Heart right ventricle (tissue), 16 donors: ENCODE results near the gene EHMT1. TPM values are rescaled to one million over a fixed set of nuclear protein-coding genes. Genes with fewer than 3 reads are reported as not detected.

Experiments
- ATAC-seq, 8 donors: fragments of 200-7000 bp; cut with Tn5 transposase; one replicate each; pipeline ENCODE4 v1.9.1; 2020; ENCODE audit warnings: mild to moderate bottlenecking in 8 of 8, moderate library complexity in 8 of 8, moderate number of reproducible peaks in 1 of 8
- DNase-seq, 2 donors: peaks; one replicate each; pipeline ENCODE4 v3.0.0-alpha.2; 2020
- H3K27ac ChIP-seq, 10 donors: fragments of 200-600 bp; sonication (generic) in 2 of 10; one replicate each; pipeline versions ENCODE4 v1.5.0 to v1.8.0; 2020 to 2022; ENCODE audit warnings: mild to moderate bottlenecking in 3 of 10
- H3K27me3 ChIP-seq, 7 donors: fragments of 200-600 bp; one replicate each; pipeline ENCODE4 v1.8.0; 2021 to 2022; ENCODE audit warnings: mild to moderate bottlenecking in 2 of 7
- H3K36me3 ChIP-seq, 9 donors: fragments of 200-600 bp; sonication (generic) in 1 of 9; one replicate each; pipeline versions ENCODE4 v1.5.0 to v1.8.0; 2020 to 2022; ENCODE audit warnings: mild to moderate bottlenecking in 2 of 9
- H3K4me1 ChIP-seq, 9 donors: fragments of 200-600 bp; sonication (generic) in 1 of 9; one replicate each; pipeline versions ENCODE4 v1.5.0 to v1.8.0; 2020 to 2022; ENCODE audit warnings: mild to moderate bottlenecking in 4 of 9
- H3K4me3 ChIP-seq, 10 donors: fragments of 200-600 bp; sonication (generic) in 2 of 10; one replicate each; pipeline versions ENCODE4 v1.5.0 to v1.8.0; 2020 to 2022; ENCODE audit warnings: mild to moderate bottlenecking in 7 of 10, moderate library complexity in 2 of 10
- H3K9me3 ChIP-seq, 11 donors: fragments of 200-600 bp in 10 of 11; sonication (generic) in 2 of 11; one replicate each; pipeline versions ENCODE4 v1.5.0 to v1.8.0; 2013 to 2022; ENCODE audit warnings: mild to moderate bottlenecking in 2 of 11, control low read depth in 1 of 11, moderate library complexity in 1 of 11
- CTCF ChIP-seq, 9 donors: fragments of 200-600 bp; sonication (generic) in 2 of 9; IDR thresholded peaks; one replicate each; pipeline versions ENCODE4 v1.5.0 to v1.8.0; 2021 to 2022; ENCODE audit warnings: antibody characterized with exemption in 9 of 9, mild to moderate bottlenecking in 5 of 9, moderate library complexity in 1 of 9
- WGBS, 2 donors: extraction: QIAGEN DNeasy Blood & Tissue Kit; methylation state at CpG; one replicate each; pipeline ENCODE4 v1.1.7; 2013; ENCODE audit warnings: inconsistent platforms in 1 of 2; 5-methylcytosine and 5-hydroxymethylcytosine counted together
- intact Hi-C, 10 donors: fragments of 100-400 bp; cut with DNase I; formaldehyde crosslinking; loops; one replicate each; pipeline versions ENCODE4 v1.11.1 to v1.14.2; 2022
- polyA plus RNA-seq, 2 donors: library from polyadenylated mRNA; stranded (reverse); fragments of 200-250 nt; gene quantifications; one replicate each; pipeline ENCODE4 v1.2.3, GENCODE V29; 2013
- total RNA-seq, 10 donors: library from RNA; stranded (reverse); fragmentation: NEBNext Ultra II Directional in 3 of 10; extraction: Animal tissue kit (Norgen Biotek cat#: 25700) in 3 of 10; gene quantifications; one replicate each; pipeline versions ENCODE4 v1.2.1 to v1.2.4, GENCODE V29; 2021 to 2023
- donor health status: Arrhythmogenic right ventricular cardiomyopathy.
- donor health status: ischemic (EF 13 %, LVEDD 7.1; RV severe dilation, severe dysfunction).
- donor health status: healthy with polysubstance abuse.
- donor health status: DM: no; HTN: yes; CAD: no.
- donor health status: DM: no; HTN: no; CAD: no.
- donor health status: ischemic (EF 25% LVEDD 6.9; RV normal size, moderate dysfunction).
- donor health status: ischemic (EF 25% LVEDD 5.7; RV mildly dilated, moderate dysfunction).
- donor health status: healthy.
- donor health status: DM: yes; HTN: yes; CAD: no.
- donor health status: Ischemic cardiomyopathy.
- donor health status: ischemic (EF 35%, LVEDD 5.7; RV mildly dilated, moderate dysfunction).
- donor health status: nonischemic (EF 11% LVEDD 7.7; RV severe dilation, severe dysfunction).
- donor health status: DM: yes; HTN: yes; CAD: no.
- donor health status: PGD.
- donor health status: ischemic (EF 29% LVEDD 5.4; RV normal size, mild dysfunction).
- donor health status: nonischemic (EF 23%, LVEDD 6.1; RV moderate dilation, normal function).

The EHMT1 gene
- total and polyA plus RNA-seq, 12 donors = 19.6 to 45.1 (median 31.1) TPM

- H3K27me3 ChIP-seq = no peaks in the 10 kb centered on the region
- TF ChIP-seq CTCF (IDR thresholded peaks at IDR 0.05) = no peak
- H3K9me3 ChIP-seq = peaks cover 0 to 8% (median 0%) of the 10 kb centered on the region in 11 donors
- WGBS, 2 donors = 95 to 97% methylated on average over 20 of the region's 20 CpGs
- intact Hi-C loops = no loop called here
- peaks cover 0 to 8% (median 0%) of the 10 kb centered on the region in 9 donors for H3K4me1 ChIP-seq
- H3K36me3 ChIP-seq = peaks cover 0 to 78% (median 10%) of the 10 kb centered on the region in 9 donors
- H3K4me3 ChIP-seq = no peak overlapping the region
- no peak for ATAC-seq
- no peak for DNase-seq
- H3K27ac ChIP-seq = no peak overlapping the region
These were observed 109.9 kb downstream of the EHMT1 start for GRCh38 chr9:137728444-137729311.

GRCh38 chr9:137731216-137731946 lies 112.6 kb downstream of the EHMT1 start:
- Histone ChIP-seq H3K4me3 (no peak overlapping the region), H3K27ac (no peak overlapping the region), H3K9me3 (peaks cover 0 to 23% (median 12%) of the 10 kb centered on the region in 11 donors), H3K4me1 (no peaks in the 10 kb centered on the region), H3K36me3 (peaks cover 0 to 82% (median 16%) of the 10 kb centered on the region in 9 donors), H3K27me3 (no peaks in the 10 kb centered on the region)
- WGBS, 2 donors = 90 to 93% methylated on average over 18 of the region's 18 CpGs
- DNase-seq (no peak), ATAC-seq (peak in 2 of 8 donors; percentile 24 to 44)
- no peak for TF ChIP-seq CTCF (IDR thresholded peaks at IDR 0.05)
- intact Hi-C loops = loop anchor here in 1 of 10 donors (5.0 kb wide), 1 partner anchor 534 kb away; no protein-coding TSS in a partner anchor

DNA sequence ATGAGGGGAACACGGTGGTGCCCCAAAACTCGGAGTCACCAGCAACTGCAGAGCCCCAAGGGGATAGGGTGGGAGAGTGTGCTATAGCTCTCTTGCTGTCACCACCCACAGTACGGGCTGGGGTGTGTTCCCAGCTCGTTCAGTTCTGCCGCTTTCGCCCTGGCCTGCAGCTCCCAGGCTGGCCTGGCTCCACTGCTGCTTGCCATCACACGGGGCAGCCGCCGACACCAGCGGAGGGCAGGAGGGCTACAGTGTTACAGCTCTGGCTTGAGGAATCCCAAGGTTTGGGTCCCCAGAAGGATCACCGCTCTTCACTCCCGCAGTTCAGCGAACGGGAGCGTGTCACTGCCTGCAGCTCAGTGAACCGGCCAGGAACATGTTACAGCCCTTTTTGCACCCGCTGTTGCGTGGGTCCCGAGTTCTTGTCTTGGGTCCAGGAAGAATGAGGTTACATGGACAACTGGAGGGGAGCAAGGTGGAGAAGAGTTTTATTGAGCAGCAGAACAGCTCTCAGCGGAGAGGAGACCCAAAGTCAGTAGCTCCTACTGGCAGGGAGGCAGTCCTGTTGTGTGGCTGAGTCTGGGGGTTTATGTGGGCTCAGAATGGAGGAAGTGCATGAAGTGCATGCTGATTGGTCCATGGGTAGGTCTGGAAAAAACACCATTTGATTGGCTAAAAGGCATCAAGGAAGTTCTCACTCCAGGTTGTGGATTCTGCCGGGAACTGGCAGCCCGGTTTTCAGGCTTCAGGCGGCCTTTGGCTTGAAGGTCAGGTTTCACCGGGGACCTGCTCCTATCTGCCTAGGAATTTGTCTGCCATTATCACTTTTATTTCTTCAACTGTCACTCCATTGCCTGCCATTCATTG lies 113.4 kb downstream of the EHMT1 start:
- no peak for TF ChIP-seq CTCF (IDR thresholded peaks at IDR 0.05)
- peak in 3 of 8 donors; percentile 17 to 44 (median 44) for ATAC-seq
- Histone ChIP-seq H3K27ac (no peak overlapping the region), H3K9me3 (peaks cover 0 to 23% (median 12%) of the 10 kb centered on the region in 11 donors), H3K4me1 (no peaks in the 10 kb centered on the region), H3K36me3 (peaks cover 0 to 82% (median 16%) of the 10 kb centered on the region in 9 donors), H3K4me3 (no peak overlapping the region), H3K27me3 (no peaks in the 10 kb centered on the region)
- intact Hi-C loops = loop anchor here in 1 of 10 donors (5.0 kb wide), 1 partner anchor 535 kb away; no protein-coding TSS in a partner anchor
- WGBS, 2 donors = 91 to 94% methylated on average over 24 of the region's 24 CpGs
- no peak for DNase-seq
